ENCODE data around the gene MGLL. TPM values are rescaled to one million over a fixed set of nuclear protein-coding genes. Genes with fewer than 3 reads are reported as not detected.

Gene MGLL
- polyA plus RNA-seq, 4 donors, result 24.7 to 47.2 (median 43.1) TPM

- H3K36me3 ChIP-seq (ENCODE audit: control insufficient read depth in 3 of 3, insufficient read depth in 2 of 3, low read depth in 1 of 3, low read length in 3 of 3), result peaks cover 0 to 11% (median 0%) of the 10 kb centered on the region in 3 donors
- H3K27ac ChIP-seq (ENCODE audit: low read depth in 1 of 3, low read length in 2 of 3), result peak overlapping the region in 1 of 3 donors; percentile 67
- H3K27me3 ChIP-seq (ENCODE audit: control insufficient read depth in 3 of 3, insufficient read depth in 3 of 3, low read length in 3 of 3), result no peaks in the 10 kb centered on the region
- H3K9me3 ChIP-seq (ENCODE audit: control insufficient read depth in 2 of 2, insufficient read depth in 1 of 2, low read depth in 1 of 2, low read length in 1 of 2), result no peaks in the 10 kb centered on the region
- 87 to 94% (median 93%) methylated on average over 20 of the region's 20 CpGs for WGBS, 3 donors
- no peak overlapping the region for H3K4me3 ChIP-seq (ENCODE audit: low read depth in 1 of 3, low read length in 3 of 3)
- FAIRE-seq, result no peak
- no peak for DNase-seq
- H3K4me1 ChIP-seq (ENCODE audit: control insufficient read depth in 3 of 3, insufficient read depth in 2 of 3, low read depth in 1 of 3, low read length in 2 of 3), result peaks cover 0 to 23% (median 0%) of the 10 kb centered on the region in 3 donors
These were observed 82.0 kb downstream of the MGLL start for GRCh38 chr3:127740136-127740915.

- 82 to 91% (median 90%) methylated on average over 12 of the region's 12 CpGs for WGBS, 3 donors
- peaks cover 0 to 25% (median 5%) of the 10 kb centered on the region in 3 donors for H3K4me1 ChIP-seq (ENCODE audit: control insufficient read depth in 3 of 3, insufficient read depth in 2 of 3, low read depth in 1 of 3, low read length in 2 of 3)
These were observed 82.8 kb downstream of the MGLL start for GRCh38 chr3:127739347-127740135.

GRCh38 chr3:127738192-127738840 lies 84.0 kb downstream of the MGLL start:
- peak; percentile 50 to 63 for DNase-seq
- no peaks in the 10 kb centered on the region for H3K9me3 ChIP-seq (ENCODE audit: control insufficient read depth in 2 of 2, insufficient read depth in 1 of 2, low read depth in 1 of 2, low read length in 1 of 2)
- no peak for FAIRE-seq
- H3K27ac ChIP-seq (ENCODE audit: low read depth in 1 of 3, low read length in 2 of 3), result peak overlapping the region; percentile 36 to 52 (median 51)
- peaks cover 0 to 11% (median 0%) of the 10 kb centered on the region in 3 donors for H3K36me3 ChIP-seq (ENCODE audit: control insufficient read depth in 3 of 3, insufficient read depth in 2 of 3, low read depth in 1 of 3, low read length in 3 of 3)
- 55 to 80% (median 71%) methylated on average over 8 of the region's 8 CpGs for WGBS, 3 donors
- peaks cover 0 to 26% (median 7%) of the 10 kb centered on the region in 3 donors for H3K4me1 ChIP-seq (ENCODE audit: control insufficient read depth in 3 of 3, insufficient read depth in 2 of 3, low read depth in 1 of 3, low read length in 2 of 3)
- no peaks in the 10 kb centered on the region for H3K27me3 ChIP-seq (ENCODE audit: control insufficient read depth in 3 of 3, insufficient read depth in 3 of 3, low read length in 3 of 3)
- no peak overlapping the region for H3K4me3 ChIP-seq (ENCODE audit: low read depth in 1 of 3, low read length in 3 of 3)

More at GRCh38 chr3:127739347-127740135, 82.8 kb downstream of the MGLL start:
- Histone ChIP-seq H3K4me3 (ENCODE audit: low read depth in 1 of 3, low read length in 3 of 3) (no peak overlapping the region), H3K9me3 (ENCODE audit: control insufficient read depth in 2 of 2, insufficient read depth in 1 of 2, low read depth in 1 of 2, low read length in 1 of 2) (no peaks in the 10 kb centered on the region), H3K27ac (ENCODE audit: low read depth in 1 of 3, low read length in 2 of 3) (peak overlapping the region in 1 of 3 donors; percentile 67), H3K27me3 (ENCODE audit: control insufficient read depth in 3 of 3, insufficient read depth in 3 of 3, low read length in 3 of 3) (no peaks in the 10 kb centered on the region), H3K36me3 (ENCODE audit: control insufficient read depth in 3 of 3, insufficient read depth in 2 of 3, low read depth in 1 of 3, low read length in 3 of 3) (peaks cover 0 to 11% (median 0%) of the 10 kb centered on the region in 3 donors)
- no peak for DNase-seq
- no peak for FAIRE-seq

GRCh38 chr3:127736801-127737539 lies 85.3 kb downstream of the MGLL start:
- no peak for DNase-seq
- no peaks in the 10 kb centered on the region for H3K9me3 ChIP-seq (ENCODE audit: control insufficient read depth in 2 of 2, insufficient read depth in 1 of 2, low read depth in 1 of 2, low read length in 1 of 2)
- H3K27ac ChIP-seq (ENCODE audit: low read depth in 1 of 3, low read length in 2 of 3), result peak overlapping the region in 1 of 3 donors; percentile 68
- H3K27me3 ChIP-seq (ENCODE audit: control insufficient read depth in 3 of 3, insufficient read depth in 3 of 3, low read length in 3 of 3), result no peaks in the 10 kb centered on the region
- H3K4me1 ChIP-seq (ENCODE audit: control insufficient read depth in 3 of 3, insufficient read depth in 2 of 3, low read depth in 1 of 3, low read length in 2 of 3), result peaks cover 0 to 29% (median 7%) of the 10 kb centered on the region in 3 donors
- H3K36me3 ChIP-seq (ENCODE audit: control insufficient read depth in 3 of 3, insufficient read depth in 2 of 3, low read depth in 1 of 3, low read length in 3 of 3), result peaks cover 0 to 11% (median 0%) of the 10 kb centered on the region in 3 donors
- no peak overlapping the region for H3K4me3 ChIP-seq (ENCODE audit: low read depth in 1 of 3, low read length in 3 of 3)
- FAIRE-seq, result no peak
- WGBS, 3 donors, result 90 to 92% (median 90%) methylated on average over 10 of the region's 10 CpGs

- FAIRE-seq (no peak), DNase-seq (peak in 1 of 2 donors; percentile 42)
- WGBS, 3 donors, result 38 to 49% (median 39%) methylated on average over 9 of the region's 9 CpGs
- Histone ChIP-seq H3K27me3 (ENCODE audit: control insufficient read depth in 3 of 3, insufficient read depth in 3 of 3, low read length in 3 of 3) (no peaks in the 10 kb centered on the region), H3K27ac (ENCODE audit: low read depth in 1 of 3, low read length in 2 of 3) (peak overlapping the region in 2 of 3 donors; percentile 64 to 68), H3K4me1 (ENCODE audit: control insufficient read depth in 3 of 3, insufficient read depth in 2 of 3, low read depth in 1 of 3, low read length in 2 of 3) (peaks cover 0 to 29% (median 7%) of the 10 kb centered on the region in 3 donors), H3K36me3 (ENCODE audit: control insufficient read depth in 3 of 3, insufficient read depth in 2 of 3, low read depth in 1 of 3, low read length in 3 of 3) (peaks cover 0 to 9% (median 0%) of the 10 kb centered on the region in 3 donors), H3K4me3 (ENCODE audit: low read depth in 1 of 3, low read length in 3 of 3) (no peak overlapping the region), H3K9me3 (ENCODE audit: control insufficient read depth in 2 of 2, insufficient read depth in 1 of 2, low read depth in 1 of 2, low read length in 1 of 2) (no peaks in the 10 kb centered on the region)
These were observed 86.3 kb downstream of the MGLL start for GRCh38 chr3:127735767-127736693.

- no peaks in the 10 kb centered on the region for H3K9me3 ChIP-seq (ENCODE audit: control insufficient read depth in 2 of 2, insufficient read depth in 1 of 2, low read depth in 1 of 2, low read length in 1 of 2)
- no peak overlapping the region for H3K4me3 ChIP-seq (ENCODE audit: low read depth in 1 of 3, low read length in 3 of 3)
- no peak for DNase-seq
- H3K27me3 ChIP-seq (ENCODE audit: control insufficient read depth in 3 of 3, insufficient read depth in 3 of 3, low read length in 3 of 3), result no peaks in the 10 kb centered on the region
- 53 to 77% (median 68%) methylated on average over 8 of the region's 8 CpGs for WGBS, 3 donors
- peak overlapping the region in 2 of 3 donors; percentile 64 for H3K27ac ChIP-seq (ENCODE audit: low read depth in 1 of 3, low read length in 2 of 3)
- no peak for FAIRE-seq
- peaks cover 0 to 7% (median 0%) of the 10 kb centered on the region in 3 donors for H3K36me3 ChIP-seq (ENCODE audit: control insufficient read depth in 3 of 3, insufficient read depth in 2 of 3, low read depth in 1 of 3, low read length in 3 of 3)
- peaks cover 0 to 30% (median 11%) of the 10 kb centered on the region in 3 donors for H3K4me1 ChIP-seq (ENCODE audit: control insufficient read depth in 3 of 3, insufficient read depth in 2 of 3, low read depth in 1 of 3, low read length in 2 of 3)
These were observed 87.4 kb downstream of the MGLL start for GRCh38 chr3:127734754-127735473.
